ENCODE results near the gene RNF114.

Gene RNF114

GRCh38 chr20:49904440-49905214 is 31.6 kb upstream of the RNF114 start:
- DNase-seq (ENCODE audit: low spot score): no peak

GRCh38 chr20:49905415-49906091 is 30.6 kb upstream of the RNF114 start:
- no peak for DNase-seq (ENCODE audit: low spot score)

GRCh38 chr20:49906101-49906604 is 30.0 kb upstream of the RNF114 start:
- DNase-seq (ENCODE audit: low spot score): no peak

GRCh38 chr20:49906615-49907154 is 29.5 kb upstream of the RNF114 start:
- DNase-seq (ENCODE audit: low spot score): no peak

GRCh38 chr20:49907405-49908257 is 28.6 kb upstream of the RNF114 start:
- no peak for DNase-seq (ENCODE audit: low spot score)

DNA sequence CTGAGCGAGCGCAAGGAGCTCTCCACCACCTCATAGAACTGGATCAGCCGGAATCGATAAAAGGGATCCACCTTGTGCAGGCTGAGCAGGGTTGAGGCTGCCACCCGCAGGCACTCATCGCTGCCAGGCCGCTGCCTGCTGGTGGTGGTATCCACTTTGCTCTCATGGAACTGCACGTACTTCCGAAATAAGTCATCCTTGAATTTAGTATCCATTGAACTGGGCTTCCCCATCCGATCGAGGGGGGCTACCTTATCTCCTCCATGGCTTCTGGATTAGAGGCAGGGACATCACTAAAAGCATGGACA is 28.0 kb upstream of the RNF114 start:
- no peak for DNase-seq (ENCODE audit: low spot score)

DNA sequence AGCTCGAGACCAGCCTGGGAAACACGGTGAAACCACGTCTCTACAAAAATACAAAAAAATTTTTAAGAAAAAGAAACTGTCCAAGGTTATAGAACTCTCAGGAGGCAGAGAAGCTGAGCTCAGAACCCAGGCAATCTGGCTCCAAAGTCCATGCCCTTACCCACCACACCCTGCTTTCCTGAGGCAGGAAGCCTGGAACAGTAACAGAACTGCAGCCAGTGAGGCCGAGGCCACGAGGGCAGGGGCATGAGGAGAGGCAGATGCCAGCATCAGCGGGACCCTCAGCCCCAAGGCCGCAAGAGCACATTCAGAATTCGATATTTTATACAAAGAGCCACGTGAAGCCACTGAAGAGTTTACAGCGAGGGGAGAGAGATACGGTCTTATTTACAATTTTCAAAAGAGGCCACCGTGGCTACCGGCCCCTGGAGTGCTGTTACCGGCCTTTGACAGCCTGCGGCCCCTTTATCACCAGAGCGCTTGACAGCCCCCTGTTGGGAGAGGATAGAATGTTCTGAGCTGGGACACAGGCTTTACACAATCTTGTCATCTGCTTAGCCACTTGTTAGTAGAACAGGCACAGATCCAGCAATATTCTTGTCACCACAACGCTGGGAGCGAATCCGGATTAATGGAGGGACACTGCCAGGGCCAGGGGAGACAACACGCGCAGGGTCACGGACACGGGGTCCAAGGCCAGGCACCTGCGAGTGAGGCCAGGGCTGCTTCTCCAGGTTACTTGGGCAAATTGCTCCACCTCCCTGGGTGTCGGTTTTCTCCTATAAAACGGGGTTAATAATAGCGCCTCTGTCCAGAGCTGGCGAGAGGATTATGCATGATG is 26.5 kb upstream of the RNF114 start:
- DNase-seq (ENCODE audit: low spot score): peak; percentile 74

- no peak for DNase-seq (ENCODE audit: low spot score)
Observed at GRCh38 chr20:49910340-49910706, 25.9 kb upstream of the RNF114 start.

- DNase-seq (ENCODE audit: low spot score): peak; percentile 78
Observed at GRCh38 chr20:49913399-49914047, 22.7 kb upstream of the RNF114 start.

GRCh38 chr20:49914310-49915117 is 21.7 kb upstream of the RNF114 start:
- DNase-seq (ENCODE audit: low spot score): no peak

DNA sequence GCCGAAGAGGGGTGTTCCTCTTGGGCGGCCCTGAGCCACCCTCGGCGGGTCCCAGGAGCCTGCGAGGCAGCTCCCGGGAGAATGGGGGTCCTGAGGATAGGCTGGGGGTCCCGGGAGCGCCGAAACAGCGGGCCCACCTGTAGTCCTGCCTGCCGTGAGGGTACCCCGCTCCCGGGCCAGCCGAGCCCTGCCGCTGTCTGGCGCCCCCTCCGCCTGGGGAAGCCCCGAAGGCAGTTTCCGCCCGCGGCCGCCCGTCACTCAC is 21.1 kb upstream of the RNF114 start:
- no peak for DNase-seq (ENCODE audit: low spot score)

- peak; percentile 98 for DNase-seq (ENCODE audit: low spot score)
Observed at GRCh38 chr20:49915380-49916145, 20.6 kb upstream of the RNF114 start, which contains the start of gene SPATA2. TSS of gene SPATA2 (minus strand) at chr20:49915529. CDS start at chr20:49908490, 7,039 bp downstream.

DNA sequence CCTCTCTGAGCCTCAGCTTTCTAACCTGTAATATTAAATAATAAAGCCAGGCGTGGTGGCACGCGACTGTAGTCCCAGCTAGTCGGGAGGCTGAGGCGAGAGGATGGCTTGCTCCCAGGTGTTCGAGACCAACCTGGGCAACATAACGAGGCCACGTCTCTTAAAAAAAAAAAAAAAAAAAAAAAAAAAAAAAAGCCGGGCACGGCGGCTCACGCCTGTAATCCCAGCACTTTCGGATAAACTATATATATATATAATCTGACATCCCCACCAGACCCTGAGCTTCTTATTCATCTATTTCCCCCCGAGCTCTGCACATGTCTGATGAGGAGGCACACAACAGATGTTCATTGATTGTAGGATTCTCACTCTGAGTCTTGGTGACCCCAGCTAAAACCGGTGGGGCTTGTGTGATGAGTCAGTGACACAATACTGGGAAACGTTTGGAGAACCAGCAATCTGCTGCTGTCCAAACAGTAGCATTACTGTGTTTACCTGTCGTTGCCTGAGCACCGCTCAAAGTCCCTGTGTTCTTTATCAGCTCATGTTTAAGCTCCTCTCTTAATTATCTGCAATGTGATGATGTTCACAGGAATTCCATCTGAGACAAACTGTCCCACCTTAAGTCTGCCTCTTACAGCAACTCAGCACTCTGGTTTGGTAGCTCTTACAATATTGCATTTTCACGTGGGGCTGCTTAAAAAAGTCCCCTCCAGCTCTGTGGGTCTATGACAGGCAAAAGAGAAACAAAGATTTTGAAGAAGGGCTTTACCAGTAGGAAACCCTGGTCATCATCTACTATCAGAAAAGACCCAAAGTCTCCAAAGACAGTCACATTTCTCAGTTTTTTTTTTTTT is 19.8 kb upstream of the RNF114 start:
- DNase-seq (ENCODE audit: low spot score): no peak

DNA sequence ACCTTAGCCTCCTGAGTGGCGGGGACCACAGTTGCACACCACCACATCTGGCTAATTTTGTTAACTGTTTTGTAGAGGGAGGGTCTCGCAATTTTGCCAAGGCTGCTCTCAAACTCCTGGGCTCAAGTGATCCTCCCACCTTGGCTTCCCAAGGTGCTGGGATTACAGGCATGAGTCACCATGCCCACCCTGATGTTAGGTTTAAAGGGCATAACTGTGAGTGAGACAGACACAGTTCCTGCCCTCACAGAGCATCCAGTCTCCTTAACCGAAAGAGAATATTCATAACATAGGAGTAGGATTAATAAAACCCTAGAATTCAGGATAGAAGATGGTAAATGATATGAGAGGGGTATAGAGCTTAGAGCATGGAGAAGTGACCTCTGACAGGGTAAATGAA is 17.8 kb upstream of the RNF114 start:
- no peak for DNase-seq (ENCODE audit: low spot score)

- no peak for DNase-seq (ENCODE audit: low spot score)
Observed at GRCh38 chr20:49919009-49919408, 17.2 kb upstream of the RNF114 start.

GRCh38 chr20:49919461-49919860 is 16.7 kb upstream of the RNF114 start:
- no peak for DNase-seq (ENCODE audit: low spot score)

DNA sequence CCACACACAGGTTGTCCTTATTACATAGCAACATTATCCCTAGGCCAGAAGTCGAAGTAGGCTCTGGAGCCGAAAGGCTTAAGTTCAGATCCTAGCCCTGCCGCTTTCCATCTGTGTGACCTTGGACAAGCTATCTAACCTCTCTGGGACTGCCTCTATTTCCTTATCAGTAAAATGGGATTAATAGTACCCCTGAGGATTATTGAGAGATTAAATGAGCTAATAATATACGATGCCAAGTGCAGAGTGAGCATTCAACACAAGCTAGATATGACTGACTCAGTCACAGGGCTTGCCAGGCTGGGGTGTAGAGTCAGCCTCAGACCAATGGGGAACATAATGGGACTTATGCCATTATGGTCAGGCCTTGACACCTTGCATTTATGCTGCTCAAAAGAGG is 11.9 kb upstream of the RNF114 start:
- DNase-seq (ENCODE audit: low spot score): no peak

- DNase-seq (ENCODE audit: low spot score): no peak
Observed at GRCh38 chr20:49925901-49926454, 10.2 kb upstream of the RNF114 start.
